K562 (cell line): ENCODE measurements around the gene EIF1. TPM values are rescaled to one million over a fixed set of nuclear protein-coding genes. Genes with fewer than 3 reads are reported as not detected.

Experiments used
- ATAC-seq: fragments of 200-7000 bp; cut with Tn5 transposase; 3 replicates; pipeline ENCODE4 v1.9.1; 2020; ENCODE audit warnings: moderate library complexity
- BruUV-seq: library from RNA; stranded (reverse); fragments of 400-500 nt; replicated peaks from 2 replicates; lab custom pipeline; 2021; lab: Mats Ljungman, UMichigan
- CTCF ChIA-PET: fragments of 300-600 bp; formaldehyde crosslinking; extraction: SDS; loops from one replicate; lab custom pipeline; 2021; ENCODE audit warnings: low intra/inter-chr PET ratio; lab: Yijun Ruan, JAX
- POLR2A ChIA-PET: fragments of 300-600, 350-650 bp; sonication (Branson Sonifier 250); formaldehyde crosslinking; extraction: SDS; loops from one replicate; lab custom pipeline; 2021; ENCODE audit warnings: antibody characterized with exemption, inconsistent platforms; lab: Yijun Ruan, JAX
- DNase-seq, 4 experiments: peaks; one replicate each; pipeline versions ENCODE4 v3.0.0 to v3.0.0-alpha.2; 2011 to 2018; ENCODE audit warnings: low spot score in 3 of 4, mixed read lengths in 3 of 4; ENCODE audit errors: extremely low read depth in 1 of 4
- FAIRE-seq: peaks from 2 replicates; lab custom pipeline; 2011; peaks lifted over from hg19 to GRCh38; lab: Jason Lieb, UNC
- H2AFZ ChIP-seq: 2 replicates; pipeline ENCODE4 v1.6.0; 2011; ENCODE audit warnings: low read depth, low read length, control low read depth, inconsistent platforms
- H3K27ac ChIP-seq: fragments of 200-600 bp; 3 replicates; pipeline ENCODE4 v1.8.0; 2011; ENCODE audit warnings: low read depth, mild to moderate bottlenecking, control low read depth, inconsistent platforms, low read length, moderate library complexity, mixed read lengths; ENCODE audit errors: extremely low read depth
- H3K27me3 ChIP-seq, 2 experiments: fragments of 300-600 bp in 1 of 2; 2 replicates in 1 of 2; 3 replicates in 1 of 2; pipeline versions ENCODE4 v1.6.0 to v1.8.0; 2011; ENCODE audit warnings: inconsistent platforms in 2 of 2, low read length in 2 of 2, mild to moderate bottlenecking in 1 of 2, mixed read lengths in 1 of 2, moderate library complexity in 1 of 2; ENCODE audit not compliant: control insufficient read depth in 2 of 2, insufficient read depth in 2 of 2
- H3K36me3 ChIP-seq: fragments of 300-600 bp; 3 replicates; pipeline ENCODE4 v1.8.0; 2011; ENCODE audit warnings: mild to moderate bottlenecking, low read length, inconsistent platforms; ENCODE audit not compliant: control insufficient read depth, insufficient read depth
- H3K4me1 ChIP-seq, 2 experiments: fragments of 200-600 bp in 1 of 2; replicated peaks in 1 of 2; 2 replicates in 1 of 2; 3 replicates in 1 of 2; pipeline versions ENCODE4 v1.5.1 to v1.8.0; 2011; ENCODE audit warnings: inconsistent platforms in 2 of 2, low read length in 2 of 2, mild to moderate bottlenecking in 1 of 2, mixed read lengths in 1 of 2, moderate library complexity in 1 of 2; ENCODE audit not compliant: control insufficient read depth in 2 of 2, insufficient read depth in 2 of 2
- H3K4me2 ChIP-seq: 2 replicates; pipeline ENCODE4 v1.6.1; 2011; ENCODE audit warnings: low read length, control low read depth, inconsistent platforms, mixed read lengths; ENCODE audit not compliant: insufficient read depth
- H3K4me3 ChIP-seq: fragments of 200-600 bp; sonication (generic), shearing (Covaris generic); 2 replicates; pipeline ENCODE4 v1.5.1; 2016; ENCODE audit warnings: control low read depth, inconsistent platforms
- H3K79me2 ChIP-seq: fragments of 200-600 bp; 3 replicates; pipeline ENCODE4 v1.8.0; 2011; ENCODE audit warnings: low read length, inconsistent platforms; ENCODE audit not compliant: control insufficient read depth, insufficient read depth
- H3K9ac ChIP-seq, 2 experiments: 2 replicates each; pipeline versions ENCODE4 v1.6.0 to v1.6.1; 2011; ENCODE audit warnings: low read depth in 2 of 2, low read length in 2 of 2, control low read depth in 1 of 2, inconsistent platforms in 1 of 2, mild to moderate bottlenecking in 1 of 2, mixed read lengths in 1 of 2; ENCODE audit not compliant: insufficient read depth in 1 of 2
- H3K9me1 ChIP-seq: one replicate; pipeline ENCODE4 v1.6.0; 2011; ENCODE audit warnings: inconsistent platforms, mild to moderate bottlenecking, low read length, moderate library complexity; ENCODE audit not compliant: control insufficient read depth, insufficient read depth
- H3K9me3 ChIP-seq: replicated peaks from 2 replicates; pipeline ENCODE4 v1.5.1; 2011; ENCODE audit warnings: low read depth, low read length, inconsistent platforms; ENCODE audit not compliant: control insufficient read depth, insufficient read depth
- H4K20me1 ChIP-seq: replicated peaks from 2 replicates; pipeline ENCODE4 v1.6.1; 2011; ENCODE audit warnings: low read length, inconsistent platforms, mixed read lengths; ENCODE audit not compliant: control insufficient read depth, insufficient read depth
- BHLHE40 ChIP-seq: IDR thresholded peaks from 2 replicates; pipeline ENCODE4 v1.6.1; 2011; ENCODE audit warnings: low read length, improper control_type of control experiment
- PTRF ChIP-seq: fragments of 450-650 bp; IDR thresholded peaks from 2 replicates; pipeline ENCODE4 v1.6.1; 2016; ENCODE audit warnings: mild to moderate bottlenecking, missing genetic modification characterization, missing compliant biosample characterization
- TFE3 ChIP-seq: fragments of 450-650 bp; formaldehyde crosslinking; IDR thresholded peaks from 2 replicates; pipeline ENCODE4 v1.4.0; 2020; ENCODE audit warnings: mild to moderate bottlenecking, mixed read lengths
- WGBS: fragments of 100-300 bp; shearing (Covaris generic); methylation state at CpG from one replicate; pipeline ENCODE4 v1.1.6; 2016; ENCODE audit warnings: low coverage, mixed read lengths; ENCODE audit not compliant: insufficient coverage; ENCODE audit errors: missing lambda C conversion rate; 5-methylcytosine and 5-hydroxymethylcytosine counted together
- in situ Hi-C: fragments of 300-500 bp; cut with MboI; formaldehyde crosslinking; loops from 4 replicates; pipeline ENCODE4 v1.15.0; 2018; ENCODE audit warnings: inconsistent platforms, mixed read lengths
- intact Hi-C: fragments of 100-400 bp; cut with micrococcal nuclease; formaldehyde crosslinking; loops from 2 replicates; pipeline ENCODE4 v1.14.2; 2022
- polyA plus RNA-seq, 8 experiments: library from polyadenylated mRNA; depleted of rRNA in 4 of 8; stranded (reverse) in 5 of 8; unstranded in 3 of 8; fragments of >200 nt; fragmentation: Nextera tagmentation in 2 of 8; fragmentation: Illumina TruSeq in 1 of 8; extraction: Ambion mirVana in 2 of 8; extraction: Trizol in 1 of 8; gene quantifications; 2 replicates each; pipeline versions ENCODE4 v1.2.1 to v1.2.3, GENCODE V29; 2011 to 2014; ENCODE audit warnings: inconsistent platforms in 1 of 8, missing spikeins in 1 of 8
- total RNA-seq, 7 experiments: library from RNA; depleted of rRNA in 6 of 7; stranded (reverse); fragments of >200 nt in 6 of 7; fragmentation: Illumina TruSeq in 2 of 7; extraction: Trizol in 2 of 7; gene quantifications; 2 replicates each; pipeline versions ENCODE4 v1.2.1 to v1.2.3, GENCODE V29; 2011 to 2021; ENCODE audit warnings: low replicate concordance in 1 of 7

EIF1 gene
- total and polyA plus RNA-seq, 9 of the 15 experiments (the other 6 are each of a cell fraction or from before 2014, with no cell fraction given): 67.0 to 1,204 (median 320) TPM

GRCh38 chr17:41736983-41737679, 48.4 kb downstream of the EIF1 start:
- TF ChIP-seq PTRF (tag) (no peak), BHLHE40 (0 out of 2 replicates have a peak, but pooled peaks have one; percentile 19), TFE3 (CRISPR knock-in tag) (peak; percentile 48)
- CTCF ChIA-PET: interaction anchor here (1.2 to 3.3 kb wide), 4 partner anchors 64 to 222 kb away, joined by 4 to 48 read pairs (median 18); no protein-coding TSS in a partner anchor
- 2% methylated on average over 14 of the region's 17 CpGs for WGBS
- Histone ChIP-seq H3K27ac (no peak overlapping the region), H3K79me2 (no peaks in the 10 kb centered on the region), H2AFZ (no peak overlapping the region), H4K20me1 (no peaks in the 10 kb centered on the region; the same call in 1 of the 2 replicates), H3K9ac (peak overlapping the region in 1 of 2 experiments; percentile 74; a peak in 2 of 4 replicates), H3K36me3 (no peaks in the 10 kb centered on the region), H3K4me1 (peaks cover 4 to 25% of the 10 kb centered on the region in 2 experiments; a peak in 4 of 5 replicates), H3K9me3 (no peaks in the 10 kb centered on the region), H3K9me1 (no peaks in the 10 kb centered on the region), H3K27me3 (peaks cover 31 to 37% of the 10 kb centered on the region in 2 experiments), H3K4me3 (no peak overlapping the region), H3K4me2 (0 out of 2 replicates have a peak overlapping the region, but pooled peaks have one; percentile 11)
- in situ Hi-C loops: loop anchor here (5.0 to 25.0 kb wide), 4 partner anchors 65 to 375 kb away; partner anchors contain the start of genes DHX58, HSPB9 and KAT2A
- intact Hi-C loops: loop anchor here (5.0 kb wide), 1 partner anchor 150 kb away; no protein-coding TSS in a partner anchor
- DNase-seq: no peak
- POLR2A ChIA-PET: interaction anchor here (0.5 to 1.9 kb wide), 8 partner anchors 9 to 110 kb away, joined by 3 to 10 read pairs (median 4); partner anchors contain the start of genes EIF1 and JUP
- no peak for FAIRE-seq
- no peak for ATAC-seq
- BruUV-seq: no TSS peak
